AG09309 (cell line): ENCODE results near the gene SORL1-AS1.

Experiments used
- DNase-seq: peaks from one replicate; pipeline ENCODE4 v3.0.0-alpha.2; 2010; ENCODE audit warnings: low read depth
- H3K4me3 ChIP-seq: 2 replicates; pipeline ENCODE4 v1.5.1; 2011; ENCODE audit warnings: mild to moderate bottlenecking, low read depth, low read length, moderate library complexity; ENCODE audit not compliant: control insufficient read depth
- TF ChIP-seq, protein P1 (sequence below): IDR thresholded peaks from 2 replicates; pipeline ENCODE4 v1.5.1; 2011; ENCODE audit warnings: mild to moderate bottlenecking, low read depth, low read length, inconsistent platforms; ENCODE audit not compliant: insufficient read depth, control insufficient read depth; ENCODE audit errors: missing control alignments

SORL1-AS1 gene

DNA sequence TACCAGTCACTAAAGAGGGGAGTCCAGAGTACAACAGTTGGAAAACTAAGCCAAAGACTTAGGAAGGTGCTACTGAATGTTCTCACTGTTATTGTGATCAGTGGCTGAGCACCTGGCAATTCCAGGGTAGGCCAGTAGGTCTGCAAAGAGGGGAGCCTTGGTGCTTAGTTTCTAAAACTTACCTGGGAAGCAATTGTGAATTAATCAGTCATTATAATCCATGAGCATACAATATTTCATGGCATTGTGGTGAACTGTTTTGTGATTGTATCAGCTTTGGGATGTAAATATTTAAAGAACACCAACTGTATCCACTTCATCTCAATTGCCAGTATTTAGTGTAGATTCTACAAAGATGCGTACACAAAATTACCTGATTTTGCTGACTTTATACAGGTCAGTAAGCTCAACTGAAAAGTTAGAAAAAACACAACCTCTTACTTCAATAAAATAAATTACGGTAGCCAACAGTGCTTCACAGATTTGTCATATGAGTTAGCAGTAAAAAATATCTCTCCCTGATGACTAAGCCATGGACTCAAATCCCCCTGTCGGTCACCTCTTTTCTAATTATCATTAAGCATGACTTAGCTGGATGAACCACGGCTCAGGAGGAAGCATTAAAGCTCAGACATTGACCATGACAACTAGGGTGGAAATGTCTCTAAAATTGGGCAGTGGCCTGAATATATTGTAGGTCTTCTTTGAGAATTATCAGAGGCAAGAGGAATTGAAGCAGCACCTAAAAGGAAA, 31.4 kb downstream of the SORL1-AS1 start:
- TF ChIP-seq, protein P1, sequence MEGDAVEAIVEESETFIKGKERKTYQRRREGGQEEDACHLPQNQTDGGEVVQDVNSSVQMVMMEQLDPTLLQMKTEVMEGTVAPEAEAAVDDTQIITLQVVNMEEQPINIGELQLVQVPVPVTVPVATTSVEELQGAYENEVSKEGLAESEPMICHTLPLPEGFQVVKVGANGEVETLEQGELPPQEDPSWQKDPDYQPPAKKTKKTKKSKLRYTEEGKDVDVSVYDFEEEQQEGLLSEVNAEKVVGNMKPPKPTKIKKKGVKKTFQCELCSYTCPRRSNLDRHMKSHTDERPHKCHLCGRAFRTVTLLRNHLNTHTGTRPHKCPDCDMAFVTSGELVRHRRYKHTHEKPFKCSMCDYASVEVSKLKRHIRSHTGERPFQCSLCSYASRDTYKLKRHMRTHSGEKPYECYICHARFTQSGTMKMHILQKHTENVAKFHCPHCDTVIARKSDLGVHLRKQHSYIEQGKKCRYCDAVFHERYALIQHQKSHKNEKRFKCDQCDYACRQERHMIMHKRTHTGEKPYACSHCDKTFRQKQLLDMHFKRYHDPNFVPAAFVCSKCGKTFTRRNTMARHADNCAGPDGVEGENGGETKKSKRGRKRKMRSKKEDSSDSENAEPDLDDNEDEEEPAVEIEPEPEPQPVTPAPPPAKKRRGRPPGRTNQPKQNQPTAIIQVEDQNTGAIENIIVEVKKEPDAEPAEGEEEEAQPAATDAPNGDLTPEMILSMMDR, result no peak
- no peak overlapping the region for H3K4me3 ChIP-seq
- no peak for DNase-seq

DNA sequence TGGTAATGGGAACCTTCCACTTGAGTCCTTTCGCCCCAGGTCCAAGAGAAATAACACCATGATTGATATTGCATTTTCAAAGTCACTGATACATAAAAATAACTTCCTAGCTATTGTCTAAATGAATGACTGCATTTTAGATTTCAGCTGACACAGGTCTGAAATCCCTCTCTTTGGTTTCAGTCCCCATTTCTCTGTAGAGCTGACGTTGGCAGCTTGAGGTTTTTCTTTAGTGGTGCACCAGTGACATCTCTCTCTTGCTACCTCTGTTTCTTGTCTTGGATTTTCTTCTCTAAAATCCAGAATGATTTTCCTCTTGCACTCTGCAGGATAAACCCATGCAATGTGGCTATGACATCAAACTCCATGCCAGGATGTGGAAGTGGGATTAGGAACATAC, 32.4 kb downstream of the SORL1-AS1 start:
- TF ChIP-seq, protein P1, result no peak
- H3K4me3 ChIP-seq, result no peak overlapping the region
- DNase-seq, result no peak

DNA sequence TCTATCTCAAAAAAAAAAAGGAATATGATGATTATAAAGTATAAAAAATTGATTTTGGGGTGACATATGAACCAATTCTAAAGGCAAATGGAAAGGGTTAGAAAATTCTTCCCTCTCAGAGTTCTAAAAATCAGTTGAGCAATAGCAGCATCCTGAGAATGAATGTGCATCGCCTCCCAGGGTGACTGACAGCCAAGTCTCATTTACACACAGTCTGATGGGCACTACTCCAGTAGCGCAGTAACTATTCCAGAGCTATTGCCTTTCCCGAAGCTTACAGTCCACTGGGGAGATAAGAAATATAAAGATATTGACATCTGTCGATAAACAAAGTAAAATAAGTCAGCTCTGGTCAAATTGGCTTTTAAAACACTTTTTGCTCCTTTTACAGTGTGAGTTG, 32.9 kb downstream of the SORL1-AS1 start:
- DNase-seq, result no peak
- TF ChIP-seq, protein P1, result no peak
- H3K4me3 ChIP-seq, result no peak overlapping the region

DNA sequence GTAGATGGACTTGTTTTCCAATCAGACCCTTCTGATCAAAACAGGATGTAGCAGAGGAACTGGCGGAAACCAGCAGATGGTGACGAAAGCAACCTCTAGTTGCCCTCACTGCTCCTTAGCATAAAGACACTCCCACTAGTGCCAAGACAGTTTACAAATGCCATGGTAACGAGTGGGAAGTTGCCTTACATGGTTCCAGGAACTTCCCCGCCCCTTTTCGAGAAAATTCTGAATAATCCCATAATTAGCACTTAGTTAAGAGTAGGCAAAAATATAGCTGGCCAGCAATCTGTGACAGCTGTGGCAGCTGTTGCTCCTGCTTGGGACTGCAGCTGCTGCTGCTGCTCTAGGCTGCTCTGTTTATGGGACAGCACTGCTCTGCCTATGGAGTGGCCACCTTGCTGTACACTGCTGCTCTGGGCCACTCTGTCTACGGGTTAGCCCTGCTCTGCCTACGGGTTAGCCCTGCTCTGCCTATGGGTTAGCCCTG, 34.1 kb downstream of the SORL1-AS1 start:
- TF ChIP-seq, protein P1, result no peak
- no peak overlapping the region for H3K4me3 ChIP-seq
- no peak for DNase-seq

DNA sequence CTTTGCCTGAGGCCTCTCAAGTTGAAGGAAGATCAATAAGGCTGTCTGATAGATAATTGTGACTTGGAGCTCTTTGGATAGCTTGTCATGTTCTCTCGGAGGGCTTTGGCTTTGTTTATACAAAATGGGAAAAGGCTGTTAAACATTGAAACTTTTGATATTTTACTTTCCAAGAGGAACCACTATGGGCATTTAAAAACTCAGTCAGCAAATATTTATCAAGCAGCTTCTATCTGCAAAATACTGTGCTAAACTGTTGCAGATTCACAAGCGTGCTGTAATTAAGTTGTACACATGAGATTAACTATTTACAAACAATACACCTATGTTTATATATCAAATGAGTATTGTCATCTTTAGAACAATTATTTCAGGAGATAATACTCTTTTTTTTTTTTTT, 35.2 kb downstream of the SORL1-AS1 start:
- H3K4me3 ChIP-seq, result no peak overlapping the region
- TF ChIP-seq, protein P1, result no peak
- DNase-seq, result no peak

DNA sequence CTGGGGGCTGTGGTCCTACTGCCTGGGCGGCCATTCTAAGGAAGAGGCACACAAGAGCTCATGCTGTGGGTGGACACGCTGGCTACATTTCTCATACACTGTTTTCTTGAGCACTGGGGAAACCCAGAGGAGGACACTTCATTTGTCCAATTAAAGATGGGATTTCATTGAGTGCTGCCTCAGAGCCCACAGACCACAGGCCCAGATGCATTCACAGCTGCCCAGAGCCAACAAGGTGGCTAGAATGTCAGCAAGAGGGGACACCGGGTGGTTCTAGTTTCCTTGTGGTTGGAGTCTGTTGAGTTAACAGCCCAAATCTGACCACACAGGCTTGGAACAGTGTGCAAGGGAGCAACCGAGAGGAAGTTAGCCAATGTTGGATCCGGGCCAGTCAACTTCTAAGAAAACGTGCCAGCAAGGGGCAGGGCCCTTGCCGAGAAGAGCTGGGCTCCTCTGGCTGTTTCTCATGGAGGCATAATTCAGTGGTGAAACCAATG, 35.7 kb downstream of the SORL1-AS1 start:
- peak; percentile 81 for DNase-seq
- TF ChIP-seq, protein P1, result no peak

More for the DNA sequence above, 35.7 kb downstream of the SORL1-AS1 start:
- no peak overlapping the region for H3K4me3 ChIP-seq
